SU-DHL-6 (cell line): ENCODE results near the gene BCAS3.

Experiments used
- EZH2phosphoT487 ChIP-seq: fragments of 200-600 bp; sonication (generic), shearing (Covaris generic); conservative IDR thresholded peaks from 2 replicates; pipeline ENCODE4 v1.6.1; 2018; ENCODE audit warnings: mild to moderate bottlenecking, antibody characterized with exemption, low read length, moderate library complexity, mixed read lengths
- TF ChIP-seq, protein P1 (sequence below): fragments of 200-600 bp; sonication (generic); IDR thresholded peaks from one replicate; pipeline ENCODE4 v1.5.1; 2017; ENCODE audit warnings: antibody characterized with exemption, mild to moderate bottlenecking, low read length, moderate library complexity; ENCODE audit not compliant: insufficient read depth, poor library complexity, severe bottlenecking

DNA sequence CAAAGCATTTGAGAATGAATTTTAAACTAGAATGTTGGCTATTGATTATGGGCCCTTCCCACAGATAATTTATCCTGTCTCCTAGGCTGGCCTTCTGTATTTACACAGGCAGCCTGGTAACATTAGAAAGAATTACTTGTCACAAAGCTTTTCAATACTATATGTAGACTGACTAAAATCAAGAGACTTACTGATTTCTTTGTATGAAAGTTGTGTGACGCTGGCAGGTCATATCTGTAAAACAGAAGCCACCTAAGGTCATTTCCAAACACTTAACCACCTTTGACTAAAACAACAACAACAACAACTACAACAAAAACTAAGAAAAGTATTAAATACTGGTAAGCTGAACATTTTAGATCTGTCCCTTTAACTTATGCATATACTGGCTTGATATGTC lies 393.0 kb downstream of the BCAS3 start:
- TF ChIP-seq, protein P1, sequence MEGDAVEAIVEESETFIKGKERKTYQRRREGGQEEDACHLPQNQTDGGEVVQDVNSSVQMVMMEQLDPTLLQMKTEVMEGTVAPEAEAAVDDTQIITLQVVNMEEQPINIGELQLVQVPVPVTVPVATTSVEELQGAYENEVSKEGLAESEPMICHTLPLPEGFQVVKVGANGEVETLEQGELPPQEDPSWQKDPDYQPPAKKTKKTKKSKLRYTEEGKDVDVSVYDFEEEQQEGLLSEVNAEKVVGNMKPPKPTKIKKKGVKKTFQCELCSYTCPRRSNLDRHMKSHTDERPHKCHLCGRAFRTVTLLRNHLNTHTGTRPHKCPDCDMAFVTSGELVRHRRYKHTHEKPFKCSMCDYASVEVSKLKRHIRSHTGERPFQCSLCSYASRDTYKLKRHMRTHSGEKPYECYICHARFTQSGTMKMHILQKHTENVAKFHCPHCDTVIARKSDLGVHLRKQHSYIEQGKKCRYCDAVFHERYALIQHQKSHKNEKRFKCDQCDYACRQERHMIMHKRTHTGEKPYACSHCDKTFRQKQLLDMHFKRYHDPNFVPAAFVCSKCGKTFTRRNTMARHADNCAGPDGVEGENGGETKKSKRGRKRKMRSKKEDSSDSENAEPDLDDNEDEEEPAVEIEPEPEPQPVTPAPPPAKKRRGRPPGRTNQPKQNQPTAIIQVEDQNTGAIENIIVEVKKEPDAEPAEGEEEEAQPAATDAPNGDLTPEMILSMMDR = no peak
- no peak for TF ChIP-seq EZH2phosphoT487
